COLO668 (cell line): ENCODE measurements around the gene SMTN.
"Not testable (repeated sequence)": the region's sequence is repeated elsewhere in the genome, so short reads cannot be mapped to it uniquely, and the experiment has no call there.

Source experiments
- DNase-seq: peaks from one replicate; lab custom pipeline; 2025; ENCODE audit not compliant: unreplicated experiment; lab: John Stamatoyannopoulos, UW

SMTN gene

GRCh38 chr22:31080848-31081649 lies at the start of gene SMTN:
TSS of gene SMTN (plus strand) at chr22:31081318. CDS start at chr22:31083259, 1,941 bp downstream.
- DNase-seq = peak; percentile 92

- DNase-seq = no peak
These were observed 44.2 kb upstream of the SMTN start for GRCh38 chr22:31036671-31037550.

- DNase-seq = no peak
These were observed 42.4 kb upstream of the SMTN start for GRCh38 chr22:31038686-31039085.

- no peak for DNase-seq
These were observed 41.7 kb upstream of the SMTN start for GRCh38 chr22:31039393-31039792.

GRCh38 chr22:31040542-31041398 lies 40.3 kb upstream of the SMTN start:
- no peak for DNase-seq

GRCh38 chr22:31044262-31044861 lies 36.8 kb upstream of the SMTN start:
- DNase-seq = no peak

GRCh38 chr22:31045900-31046538 lies 35.1 kb upstream of the SMTN start:
- no peak for DNase-seq

- peak; percentile 24 for DNase-seq
These were observed 34.4 kb upstream of the SMTN start for GRCh38 chr22:31046539-31047226.

- DNase-seq = no peak
These were observed 32.5 kb upstream of the SMTN start for GRCh38 chr22:31048570-31048969.

GRCh38 chr22:31049815-31050420 lies 31.2 kb upstream of the SMTN start:
- no peak for DNase-seq

GRCh38 chr22:31055117-31055634 lies 25.9 kb upstream of the SMTN start:
- DNase-seq = no peak

GRCh38 chr22:31055635-31056159 lies 25.4 kb upstream of the SMTN start:
- peak; percentile 68 for DNase-seq

GRCh38 chr22:31056986-31057599 lies 24.0 kb upstream of the SMTN start:
- DNase-seq = no peak

GRCh38 chr22:31059663-31060062 lies 21.5 kb upstream of the SMTN start:
- DNase-seq = not testable (repeated sequence)

- DNase-seq = no peak
These were observed 18.4 kb upstream of the SMTN start for GRCh38 chr22:31062566-31063230.

- no peak for DNase-seq
These were observed 16.7 kb upstream of the SMTN start for GRCh38 chr22:31064369-31064768.

- DNase-seq = no peak
These were observed 12.1 kb upstream of the SMTN start for GRCh38 chr22:31068970-31069369.
